Measurements from ENCODE around the gene SLIRP.
"Not testable (repeated sequence)": the region's sequence is repeated elsewhere in the genome, so short reads cannot be mapped to it uniquely, and the experiment has no call there.

DNA sequence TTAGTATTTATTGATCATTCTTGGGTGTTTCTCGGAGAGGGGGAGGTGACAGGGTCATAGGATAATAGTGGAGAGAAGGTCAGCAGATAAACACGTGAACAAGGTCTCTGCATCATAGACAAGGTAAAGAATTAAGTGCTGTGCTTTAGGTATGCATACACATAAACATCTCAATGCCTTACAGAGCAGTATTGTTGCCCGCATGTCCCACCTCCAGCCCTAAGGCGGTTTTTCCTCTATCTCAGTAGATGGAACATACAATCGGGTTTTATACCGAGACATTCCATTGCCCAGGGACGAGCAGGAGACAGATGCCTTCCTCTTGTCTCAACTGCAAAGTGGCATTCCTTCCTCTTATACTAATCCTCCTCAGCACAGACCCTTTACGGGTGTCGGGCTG, 46.3 kb upstream of the SLIRP start:
- not testable (repeated sequence) for TF ChIP-seq EZH2 (IDR thresholded peaks at IDR 0.05; ENCODE audit: borderline replicate concordance, low read depth, low read length, poor library complexity, severe bottlenecking); CTCF (conservative IDR thresholded peaks at IDR 0.05; ENCODE audit: low read depth, low read length)

Measured in A673 (cell line).